Activated gamma-delta T cell treated with Interleukin-2 at 50 U/mL for 16 hours (primary cell): ENCODE results near the gene PMM2.
"Not testable (repeated sequence)": the region's sequence is repeated elsewhere in the genome, so short reads cannot be mapped to it uniquely, and the experiment has no call there.

Experiments used
- DNase-seq: peaks from one replicate; pipeline ENCODE4 v3.0.0-alpha.2; 2020

PMM2 gene

GRCh38 chr16:8868416-8869211 lies 71.0 kb downstream of the PMM2 start, which contains the start of gene CARHSP1:
Gene CARHSP1, minus strand, starts transcription at chr16:8869006. Its CDS starts 9,678 bp downstream, at chr16:8859328.
- peak; percentile 82 for DNase-seq

- no peak for DNase-seq
Measured at GRCh38 chr16:8869212-8869987, 71.8 kb downstream of the PMM2 start.

- not testable (repeated sequence) for DNase-seq
Measured at GRCh38 chr16:8869988-8870241, 72.3 kb downstream of the PMM2 start.

DNA sequence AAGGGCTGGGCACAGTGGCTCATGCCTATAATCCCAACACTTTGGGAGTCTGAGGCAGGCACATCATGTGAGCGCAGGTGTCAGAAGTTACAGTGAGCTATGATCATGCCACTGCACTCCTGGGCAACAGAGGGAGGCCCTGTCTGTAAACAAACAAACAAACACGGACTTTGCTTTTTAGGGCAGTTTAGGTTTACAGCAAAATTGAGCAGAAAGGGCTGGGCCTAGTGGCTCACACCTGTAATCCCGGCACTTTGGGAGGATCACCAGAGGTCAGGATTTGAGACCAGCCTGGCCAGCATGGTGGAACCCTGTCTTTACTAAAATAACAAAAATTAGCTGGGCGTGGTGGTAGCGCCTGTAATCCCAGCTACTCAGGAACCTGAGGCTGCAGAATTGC lies 74.4 kb downstream of the PMM2 start:
- DNase-seq = no peak

DNA sequence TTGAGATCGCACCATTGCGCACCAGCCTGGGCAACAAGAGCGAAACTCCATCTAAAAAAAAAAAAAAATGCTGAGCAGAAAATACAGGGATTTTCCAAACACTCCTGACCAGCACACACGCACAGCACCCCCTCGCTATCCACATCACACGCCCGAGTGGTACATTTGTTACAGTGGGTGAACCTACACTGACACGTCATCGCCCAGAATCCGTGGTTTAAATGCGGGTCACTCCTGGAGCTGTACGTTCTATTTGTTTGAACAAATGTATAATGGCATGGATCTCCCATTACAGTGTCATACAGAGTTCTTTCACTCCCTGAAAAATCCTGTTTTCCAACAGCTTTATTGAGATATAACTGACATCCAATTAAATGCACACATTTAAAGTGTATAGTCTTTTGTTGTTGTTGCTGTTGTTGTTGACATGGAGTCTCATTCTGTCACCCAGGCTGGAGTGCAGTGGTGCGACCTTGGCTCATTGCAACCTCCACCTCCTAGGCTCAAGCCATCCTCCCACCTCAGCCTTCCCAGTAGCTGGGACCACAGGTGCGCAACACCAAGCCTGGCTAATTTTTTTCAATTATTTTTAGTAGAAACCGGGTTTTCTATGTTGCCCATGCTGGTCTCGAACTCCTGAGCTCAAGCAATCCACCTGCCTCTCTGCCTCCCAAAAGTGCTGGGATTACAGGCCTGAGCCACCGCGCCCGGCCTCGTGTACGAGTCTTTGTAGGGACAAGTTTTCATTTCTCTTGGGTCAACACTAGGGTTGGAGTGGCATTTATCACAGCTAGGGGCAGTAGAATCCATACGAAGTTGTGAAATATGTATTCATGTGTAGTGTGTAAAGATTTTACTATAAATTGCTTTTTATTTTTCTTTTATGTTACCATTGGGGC lies 75.6 kb downstream of the PMM2 start:
- DNase-seq = no peak

GRCh38 chr16:8873866-8874195 lies 76.2 kb downstream of the PMM2 start:
- DNase-seq = not testable (repeated sequence)

- no peak for DNase-seq
Measured at GRCh38 chr16:8874388-8874787, 76.7 kb downstream of the PMM2 start.

GRCh38 chr16:8875317-8875716 lies 77.7 kb downstream of the PMM2 start:
- not testable (repeated sequence) for DNase-seq

DNA sequence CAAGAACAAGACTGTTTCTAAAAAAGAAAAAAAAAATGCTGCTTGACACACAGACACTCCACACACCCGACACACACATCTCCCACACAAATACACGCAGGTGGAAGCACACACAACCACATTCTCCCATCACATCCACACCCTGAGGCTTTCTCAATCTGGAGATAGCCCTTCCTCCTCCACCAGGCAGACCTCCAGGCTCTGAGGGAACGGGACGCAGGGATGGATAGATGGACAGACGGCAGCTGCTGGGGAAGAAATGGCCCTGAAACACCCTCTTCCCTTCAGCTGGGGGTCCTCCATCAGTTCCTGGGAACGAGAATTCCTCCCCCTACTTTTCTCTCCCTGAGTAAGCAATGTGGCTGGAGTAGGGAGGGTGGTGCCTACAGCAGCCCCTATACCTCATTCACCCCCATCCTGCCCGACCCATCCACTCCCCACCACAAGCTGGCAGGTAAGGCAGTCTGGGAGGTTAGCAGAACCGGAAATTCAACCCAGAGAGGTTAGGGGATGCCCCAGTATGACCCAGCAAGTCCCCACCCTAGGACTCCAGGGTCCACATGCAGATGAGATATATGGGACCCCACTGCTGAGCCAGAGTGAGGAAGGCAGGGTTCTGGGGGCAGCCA lies 80.4 kb downstream of the PMM2 start:
- DNase-seq = no peak

GRCh38 chr16:8878523-8878911 lies 80.9 kb downstream of the PMM2 start:
- no peak for DNase-seq

GRCh38 chr16:8880839-8881510 lies 83.3 kb downstream of the PMM2 start:
- DNase-seq = no peak

DNA sequence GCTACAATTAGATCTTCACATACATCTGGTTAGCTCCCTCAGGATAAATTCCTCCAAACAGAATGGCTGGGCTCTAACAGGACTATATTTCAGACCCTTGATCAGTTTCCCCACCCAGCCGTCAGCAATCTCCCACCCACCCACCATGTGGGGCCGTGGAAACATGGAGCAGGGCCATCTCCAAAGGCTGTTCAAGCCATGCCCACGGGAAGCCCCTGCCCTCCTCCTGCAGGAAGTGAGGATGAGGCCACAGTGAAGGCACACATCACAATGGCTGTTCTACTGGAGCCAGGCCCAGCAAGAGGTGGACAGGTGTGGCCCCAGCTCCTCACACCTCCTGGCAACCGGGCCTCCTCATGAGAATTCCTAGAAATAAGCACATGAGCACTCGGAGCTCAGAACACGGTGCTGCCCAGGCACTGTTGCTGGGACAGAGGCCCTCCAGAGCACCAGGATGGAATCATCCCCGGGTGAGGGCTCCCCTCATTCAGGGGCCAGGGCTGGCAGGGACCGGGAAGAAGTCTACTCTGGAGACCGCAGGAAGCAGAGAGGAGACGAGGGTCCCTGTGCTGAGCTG lies 84.5 kb downstream of the PMM2 start, which contains the start of gene LITAFD:
LITAFD (plus strand) TSS at position 311 of the 577 bp plus-strand sequence. CDS start 2,005 bp downstream, outside the sequence.
- no peak for DNase-seq

DNA sequence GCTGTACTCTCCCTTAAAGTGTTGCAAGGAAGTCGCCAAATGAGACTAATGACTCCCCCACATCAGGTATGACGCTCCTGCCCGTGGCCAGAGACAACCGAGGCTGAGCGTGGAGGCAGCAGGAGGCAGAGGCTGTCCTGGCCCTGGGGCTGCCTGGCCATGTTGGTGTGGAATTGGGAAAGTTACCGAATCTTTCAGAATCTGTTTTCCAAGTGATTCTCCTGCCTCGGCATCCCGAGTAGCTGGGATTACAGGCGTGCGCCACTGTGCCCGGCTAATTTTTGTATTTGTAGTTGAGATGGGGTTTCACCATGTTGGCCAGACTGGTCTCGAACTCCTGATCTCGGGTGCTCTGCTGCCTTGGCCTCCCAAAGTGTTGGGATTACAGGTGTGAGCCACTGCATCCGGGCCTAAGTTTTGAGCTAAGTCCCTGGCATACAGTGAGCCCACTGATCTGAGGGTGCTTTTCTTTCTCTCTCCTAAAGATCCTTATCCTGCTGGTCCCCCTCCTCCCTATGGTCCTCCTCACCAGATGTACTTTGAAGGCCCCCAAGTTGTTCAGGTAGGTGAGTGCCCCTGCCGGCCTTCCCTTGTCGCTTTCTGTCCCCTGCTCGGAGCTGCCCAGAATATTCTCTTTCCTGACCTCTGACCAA lies 85.2 kb downstream of the PMM2 start:
- DNase-seq = no peak

GRCh38 chr16:8885674-8886592 lies 88.3 kb downstream of the PMM2 start:
- no peak for DNase-seq

- DNase-seq = no peak
Measured at GRCh38 chr16:8886593-8887430, 89.2 kb downstream of the PMM2 start.

DNA sequence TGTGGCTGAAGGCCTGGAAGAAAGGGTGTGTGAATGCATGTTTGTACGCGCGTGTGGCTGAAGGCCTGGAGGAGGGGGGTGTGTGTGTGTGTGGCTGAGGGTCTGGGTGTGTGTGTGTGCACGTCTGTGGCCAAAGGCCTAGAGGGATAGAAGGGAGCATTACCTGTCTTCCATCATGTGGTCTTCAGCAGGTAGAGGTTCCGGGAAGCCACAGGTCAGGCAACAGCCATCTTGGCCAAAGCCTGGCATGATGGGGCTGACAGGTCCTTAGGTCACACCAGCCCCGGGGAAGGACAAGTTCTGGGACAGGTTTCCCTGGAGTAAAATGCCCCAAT lies 89.8 kb downstream of the PMM2 start:
- no peak for DNase-seq

- DNase-seq = no peak
Measured at GRCh38 chr16:8887952-8888560, 90.4 kb downstream of the PMM2 start.

GRCh38 chr16:8888951-8889892 lies 91.6 kb downstream of the PMM2 start:
- no peak for DNase-seq
